ENCODE data around the gene GHRH.

GRCh38 chr20:37261714-37262113, at the start of gene GHRH:
- no peak for TF ChIP-seq FOXA1 (IDR thresholded peaks at IDR 0.05)
- no peak for TF ChIP-seq ZNF384 (IDR thresholded peaks at IDR 0.05)
- no peak for TF ChIP-seq L3MBTL2 (conservative IDR thresholded peaks at IDR 0.05)
- TF ChIP-seq ELF4 (IDR thresholded peaks at IDR 0.05): no peak

All from HEK293T (cell line).